Measurements from ENCODE around the gene TRPV4. TPM values are rescaled to one million over a fixed set of nuclear protein-coding genes. Genes with fewer than 3 reads are reported as not detected.

The TRPV4 gene
- total and polyA plus RNA-seq, 10 of the 15 experiments (the other 5 are each of a cell fraction or from before 2014, with no cell fraction given): not detected

GRCh38 chr12:109796057-109796456 is 37.1 kb downstream of the TRPV4 start:
- FAIRE-seq (no peak), DNase-seq (ENCODE audit: low read depth, low spot score) (no peak), ATAC-seq (no peak)
- ChIA-PET CTCF (interaction anchor here (0.8 to 3.0 kb wide), 2 partner anchors 49 to 198 kb away, joined by 3 to 12 read pairs; no protein-coding TSS in a partner anchor), SMC1A (ENCODE audit: uncharacterized antibody, unreplicated experiment) (interaction anchor here (1.3 kb wide), 1 partner anchor 50 kb away, joined by 3 read pairs; no protein-coding TSS in a partner anchor), RAD21 (ENCODE audit: unreplicated experiment) (no interaction called here), POLR2A (no interaction called here)
- H2AFZ ChIP-seq (ENCODE audit: control insufficient read depth, low read depth, low read length): no peak overlapping the region
- no peaks in the 10 kb centered on the region; a peak in 1 of 4 replicates for H3K27me3 ChIP-seq (replicated peaks in 1 of 2; ENCODE audit: control insufficient read depth in 2 of 2, insufficient read depth in 2 of 2, low read length in 1 of 2)
- no peaks in the 10 kb centered on the region for H3K79me2 ChIP-seq (ENCODE audit: control insufficient read depth, insufficient read depth, low read length)
- intact Hi-C loops (cut with micrococcal nuclease; ENCODE audit: unreplicated experiment): no loop called here
- H3K4me1 ChIP-seq (ENCODE audit: control insufficient read depth, insufficient read depth, low read length): no peaks in the 10 kb centered on the region
- BruUV-seq (replicated peaks): no TSS peak
- H3K4me2 ChIP-seq (ENCODE audit: control insufficient read depth, insufficient read depth): no peak overlapping the region
- H3K27ac ChIP-seq (ENCODE audit: control insufficient read depth, insufficient read depth): no peak overlapping the region
- no peak overlapping the region for H3K9ac ChIP-seq (ENCODE audit: control insufficient read depth, insufficient read depth, low read length)
- no peaks in the 10 kb centered on the region for H3K9me3 ChIP-seq (replicated peaks; ENCODE audit: control insufficient read depth, insufficient read depth, low read length)
- no peaks in the 10 kb centered on the region; the same call in 1 of the 2 replicates for H4K20me1 ChIP-seq (ENCODE audit: control insufficient read depth, insufficient read depth)
- TF ChIP-seq GABPA (IDR thresholded peaks at IDR 0.05; ENCODE audit: low read depth) (no peak), HDGF (IDR thresholded peaks at IDR 0.05) (no peak), HSF1 (IDR thresholded peaks at IDR 0.05; ENCODE audit: low read depth, low read length) (no peak), TAF1 (IDR thresholded peaks at IDR 0.05; ENCODE audit: borderline replicate concordance, low read depth, low read length) (no peak), BCLAF1 (IDR thresholded peaks at IDR 0.05) (no peak), TARDBP (IDR thresholded peaks at IDR 0.05; ENCODE audit: borderline replicate concordance) (no peak), MTA3 (IDR thresholded peaks at IDR 0.05; ENCODE audit: borderline replicate concordance, low read length) (no peak), YBX1 (IDR thresholded peaks at IDR 0.05) (no peak)
- no peaks in the 10 kb centered on the region for H3K36me3 ChIP-seq (ENCODE audit: control insufficient read depth in 2 of 2, insufficient read depth in 2 of 2, low read length in 1 of 2)
- no peak overlapping the region for H3K4me3 ChIP-seq
- WGBS (ENCODE audit: insufficient coverage, insufficient replicate concordance, low lambda C conversion rate, missing lambda C conversion rate): 0% methylated on average over 2 of the region's 2 CpGs
- in situ Hi-C loops (cut with MboI): no loop called here

All from GM12878 (cell line).